Endothelial cell (in vitro differentiated cells): Measurements from ENCODE around the gene SUN5. TPM values are rescaled to one million over a fixed set of nuclear protein-coding genes. Genes with fewer than 3 reads are reported as not detected.

Experiments used
- DNase-seq: peaks from one replicate; pipeline ENCODE4 v3.0.0; 2021; ENCODE audit warnings: low spot score
- H3K27ac Mint-ChIP-seq: one replicate; pipeline ENCODE4 v1.8.0; 2021; ENCODE audit warnings: mixed read lengths, inconsistent platforms; ENCODE audit not compliant: unreplicated experiment
- H3K27me3 Mint-ChIP-seq: one replicate; pipeline ENCODE4 v1.8.0; 2021; ENCODE audit warnings: mild to moderate bottlenecking, moderate library complexity, mixed read lengths, inconsistent platforms; ENCODE audit not compliant: unreplicated experiment
- H3K36me3 Mint-ChIP-seq: one replicate; pipeline ENCODE4 v1.8.0; 2021; ENCODE audit warnings: mild to moderate bottlenecking, low read depth, mixed read lengths, inconsistent platforms; ENCODE audit not compliant: unreplicated experiment
- H3K4me1 Mint-ChIP-seq: one replicate; pipeline ENCODE4 v1.8.0; 2021; ENCODE audit warnings: mild to moderate bottlenecking, mixed read lengths, inconsistent platforms; ENCODE audit not compliant: unreplicated experiment
- H3K4me3 Mint-ChIP-seq: one replicate; pipeline ENCODE4 v1.8.0; 2021; ENCODE audit warnings: mild to moderate bottlenecking, mixed read lengths, inconsistent platforms; ENCODE audit not compliant: unreplicated experiment
- H3K9me3 Mint-ChIP-seq: one replicate; pipeline ENCODE4 v1.8.0; 2021; ENCODE audit warnings: mixed read lengths, inconsistent platforms; ENCODE audit not compliant: unreplicated experiment
- total RNA-seq: library from RNA; stranded (reverse); fragmentation: NEBNext Ultra II Directional; extraction: Animal tissue kit (Norgen Biotek cat#: 25700); gene quantifications from one replicate; pipeline ENCODE4 v1.2.1, GENCODE V29; 2021; ENCODE audit not compliant: unreplicated experiment
- TF ChIP-seq, protein P1 (sequence below): fragments of 200-600 bp; sonication (generic); IDR thresholded peaks from one replicate; pipeline ENCODE4 v1.5.0; 2021; ENCODE audit warnings: antibody characterized with exemption; ENCODE audit not compliant: unreplicated experiment

The SUN5 gene
- total RNA-seq, 1 donor from 2014 or later: not detected

DNA sequence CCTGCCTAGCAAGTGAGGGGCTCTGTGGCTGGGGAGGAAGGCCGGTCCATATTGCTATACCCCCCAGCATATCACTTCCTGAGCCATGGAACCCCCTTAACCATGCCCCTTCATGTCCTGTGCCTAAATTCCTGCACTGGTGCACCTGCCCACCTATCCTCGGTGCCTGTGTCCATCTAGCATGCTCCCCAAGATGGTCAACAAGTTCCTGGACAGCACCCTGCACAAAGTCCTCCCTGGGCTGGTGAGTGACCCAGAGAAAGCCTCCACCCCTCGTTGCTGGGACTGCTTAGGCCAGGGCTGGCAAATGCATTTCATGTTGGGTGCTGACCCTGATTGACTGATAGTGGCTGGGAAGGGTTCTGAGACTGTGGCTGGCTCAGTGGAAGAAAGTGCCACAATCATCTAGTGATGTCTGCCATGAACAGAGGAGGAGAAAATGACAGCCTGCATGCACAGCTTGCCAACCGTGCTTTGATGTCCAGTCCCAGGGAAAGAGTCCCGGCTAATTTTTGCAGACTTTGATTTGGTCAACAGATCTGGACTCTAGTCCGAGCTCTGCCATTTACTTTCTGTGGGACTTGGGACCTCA lies 30.8 kb upstream of the SUN5 start:
- Mint-ChIP-seq H3K4me1 (no peaks in the 10 kb centered on the region), H3K36me3 (peaks cover 8% of the 10 kb centered on the region), H3K27me3 (peaks cover 10% of the 10 kb centered on the region), H3K27ac (no peak overlapping the region), H3K4me3 (no peak overlapping the region), H3K9me3 (no peaks in the 10 kb centered on the region)
- no peak for DNase-seq
- TF ChIP-seq, protein P1, sequence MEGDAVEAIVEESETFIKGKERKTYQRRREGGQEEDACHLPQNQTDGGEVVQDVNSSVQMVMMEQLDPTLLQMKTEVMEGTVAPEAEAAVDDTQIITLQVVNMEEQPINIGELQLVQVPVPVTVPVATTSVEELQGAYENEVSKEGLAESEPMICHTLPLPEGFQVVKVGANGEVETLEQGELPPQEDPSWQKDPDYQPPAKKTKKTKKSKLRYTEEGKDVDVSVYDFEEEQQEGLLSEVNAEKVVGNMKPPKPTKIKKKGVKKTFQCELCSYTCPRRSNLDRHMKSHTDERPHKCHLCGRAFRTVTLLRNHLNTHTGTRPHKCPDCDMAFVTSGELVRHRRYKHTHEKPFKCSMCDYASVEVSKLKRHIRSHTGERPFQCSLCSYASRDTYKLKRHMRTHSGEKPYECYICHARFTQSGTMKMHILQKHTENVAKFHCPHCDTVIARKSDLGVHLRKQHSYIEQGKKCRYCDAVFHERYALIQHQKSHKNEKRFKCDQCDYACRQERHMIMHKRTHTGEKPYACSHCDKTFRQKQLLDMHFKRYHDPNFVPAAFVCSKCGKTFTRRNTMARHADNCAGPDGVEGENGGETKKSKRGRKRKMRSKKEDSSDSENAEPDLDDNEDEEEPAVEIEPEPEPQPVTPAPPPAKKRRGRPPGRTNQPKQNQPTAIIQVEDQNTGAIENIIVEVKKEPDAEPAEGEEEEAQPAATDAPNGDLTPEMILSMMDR: no peak

DNA sequence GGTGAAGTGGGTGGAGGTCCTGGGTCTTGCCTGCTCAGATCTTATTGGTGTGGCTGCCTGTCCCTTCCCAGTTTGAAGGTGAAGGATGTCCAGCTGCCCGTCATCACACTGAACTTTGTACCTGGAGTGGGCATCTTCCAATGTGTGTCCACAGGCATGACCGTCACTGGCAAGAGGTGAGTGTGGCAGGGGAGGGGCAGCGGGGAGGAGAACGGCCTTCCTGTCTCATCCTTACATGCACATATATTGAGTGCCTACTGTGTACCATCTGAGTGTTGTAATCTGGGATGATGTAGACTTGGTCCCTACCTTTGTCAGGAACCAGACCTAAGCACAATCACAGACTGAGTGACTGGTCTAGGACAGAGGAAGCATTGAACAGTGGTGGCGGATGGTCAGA lies 29.9 kb upstream of the SUN5 start:
- DNase-seq: no peak
- H3K9me3 Mint-ChIP-seq: no peaks in the 10 kb centered on the region
- H3K27me3 Mint-ChIP-seq: peaks cover 10% of the 10 kb centered on the region
- H3K4me1 Mint-ChIP-seq: no peaks in the 10 kb centered on the region
- peaks cover 8% of the 10 kb centered on the region for H3K36me3 Mint-ChIP-seq
- TF ChIP-seq, protein P1: no peak
- no peak overlapping the region for H3K27ac Mint-ChIP-seq
- no peak overlapping the region for H3K4me3 Mint-ChIP-seq

DNA sequence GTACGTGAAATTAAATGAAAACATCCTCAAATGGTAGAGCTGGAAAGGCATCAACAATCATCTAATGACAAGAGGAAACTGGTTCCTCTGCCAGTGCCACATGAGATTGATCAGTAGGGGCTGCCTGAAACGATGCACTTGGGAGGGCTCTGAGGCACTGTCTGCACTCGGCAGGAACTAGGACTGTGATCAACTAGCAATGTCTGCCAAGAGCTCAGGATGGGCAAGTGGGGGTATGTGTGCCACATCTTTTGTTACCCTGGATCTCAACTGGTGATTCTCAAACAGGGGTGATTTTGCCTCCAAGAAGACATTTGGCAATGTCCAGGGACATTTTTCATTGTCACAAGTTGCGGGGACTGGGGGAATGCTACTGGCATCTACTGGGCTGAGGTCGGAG lies 29.1 kb upstream of the SUN5 start:
- H3K4me3 Mint-ChIP-seq: no peak overlapping the region
- no peaks in the 10 kb centered on the region for H3K4me1 Mint-ChIP-seq
- TF ChIP-seq, protein P1: no peak
- H3K36me3 Mint-ChIP-seq: peaks cover 8% of the 10 kb centered on the region
- H3K27ac Mint-ChIP-seq: no peak overlapping the region
- no peaks in the 10 kb centered on the region for H3K9me3 Mint-ChIP-seq
- peaks cover 10% of the 10 kb centered on the region for H3K27me3 Mint-ChIP-seq
- DNase-seq: no peak

DNA sequence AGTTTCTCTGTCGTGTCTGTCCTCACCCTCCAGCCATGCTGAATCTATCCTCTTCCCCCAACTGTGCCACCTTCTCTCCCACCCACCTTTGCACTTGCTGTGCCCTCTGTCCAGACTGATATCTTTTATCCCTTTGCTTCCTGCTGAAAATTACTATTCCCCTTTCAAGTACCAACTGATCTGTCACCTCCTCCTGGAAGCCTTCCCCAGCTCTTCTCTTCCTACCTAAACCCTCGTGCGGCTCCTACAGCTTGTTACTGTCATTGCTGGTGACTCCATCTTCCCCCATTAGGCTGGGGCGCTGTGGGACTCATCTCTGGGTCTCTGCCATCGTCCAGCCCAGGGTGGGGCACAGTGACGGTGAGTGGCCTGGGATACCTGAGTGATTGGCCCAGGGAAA lies 28.3 kb upstream of the SUN5 start:
- DNase-seq: no peak
- H3K4me3 Mint-ChIP-seq: no peak overlapping the region
- no peaks in the 10 kb centered on the region for H3K4me1 Mint-ChIP-seq
- H3K9me3 Mint-ChIP-seq: no peaks in the 10 kb centered on the region
- TF ChIP-seq, protein P1: no peak
- H3K27ac Mint-ChIP-seq: no peak overlapping the region
- H3K36me3 Mint-ChIP-seq: peaks cover 4% of the 10 kb centered on the region
- H3K27me3 Mint-ChIP-seq: peaks cover 7% of the 10 kb centered on the region

DNA sequence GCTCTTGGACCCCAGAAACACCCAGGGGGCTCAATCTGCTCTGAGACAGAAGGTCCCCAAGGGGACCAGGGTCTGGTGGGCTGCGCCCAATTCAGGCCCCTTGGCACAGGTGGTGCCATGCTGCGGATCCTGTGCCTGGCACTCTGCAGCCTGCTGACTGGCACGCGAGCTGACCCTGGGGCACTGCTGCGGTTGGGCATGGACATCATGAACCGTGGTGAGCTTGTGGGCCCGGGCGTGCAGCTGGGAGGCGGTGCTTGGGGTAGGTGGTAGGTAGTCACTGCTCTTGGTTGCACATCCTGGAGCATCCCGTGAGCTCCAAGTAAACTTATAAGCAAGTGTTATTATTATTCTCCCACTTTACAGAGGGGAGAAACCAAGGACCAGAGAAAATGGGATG lies 27.3 kb upstream of the SUN5 start, which contains the start of gene BPIFB6:
Gene BPIFB6, plus strand, starts transcription at position 118 of the 400 bp plus-strand sequence. Its CDS starts 0 bp downstream, at position 118.
- H3K9me3 Mint-ChIP-seq: no peaks in the 10 kb centered on the region
- TF ChIP-seq, protein P1: no peak
- H3K27ac Mint-ChIP-seq: no peak within 1 kb of the TSS
- H3K4me3 Mint-ChIP-seq: no peak within 1 kb of the TSS
- no peaks in the 10 kb centered on the region for H3K4me1 Mint-ChIP-seq
- peaks cover 7% of the 10 kb centered on the region for H3K27me3 Mint-ChIP-seq
- H3K36me3 Mint-ChIP-seq: peaks cover 4% of the 10 kb centered on the region
- no peak for DNase-seq
